ENCODE data around the gene LZTS2.
"Not testable (repeated sequence)": the region's sequence is repeated elsewhere in the genome, so short reads cannot be mapped to it uniquely, and the experiment has no call there.

The LZTS2 gene

GRCh38 chr10:101016814-101017213 is 17.2 kb downstream of the LZTS2 start:
- DNase-seq = no peak

GRCh38 chr10:101018118-101018599 is 18.6 kb downstream of the LZTS2 start:
- DNase-seq = peak; percentile 54 to 62

GRCh38 chr10:101018600-101019439 is 19.2 kb downstream of the LZTS2 start:
- DNase-seq = peak; percentile 68 to 92

DNA sequence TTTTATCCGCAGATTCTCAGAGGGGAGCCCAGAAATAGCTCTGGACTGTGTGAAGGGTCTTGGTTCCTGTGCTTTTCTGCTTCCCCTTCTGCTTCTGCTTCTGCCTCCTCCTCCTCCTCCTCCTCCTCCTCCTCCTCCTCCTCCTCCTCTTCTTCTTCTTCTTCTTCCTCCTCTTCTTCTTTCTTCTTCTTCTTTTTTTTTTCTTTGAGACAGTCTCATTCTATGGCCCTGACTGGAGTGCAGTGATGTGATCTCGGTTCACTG is 19.8 kb downstream of the LZTS2 start:
- no peak for DNase-seq

DNA sequence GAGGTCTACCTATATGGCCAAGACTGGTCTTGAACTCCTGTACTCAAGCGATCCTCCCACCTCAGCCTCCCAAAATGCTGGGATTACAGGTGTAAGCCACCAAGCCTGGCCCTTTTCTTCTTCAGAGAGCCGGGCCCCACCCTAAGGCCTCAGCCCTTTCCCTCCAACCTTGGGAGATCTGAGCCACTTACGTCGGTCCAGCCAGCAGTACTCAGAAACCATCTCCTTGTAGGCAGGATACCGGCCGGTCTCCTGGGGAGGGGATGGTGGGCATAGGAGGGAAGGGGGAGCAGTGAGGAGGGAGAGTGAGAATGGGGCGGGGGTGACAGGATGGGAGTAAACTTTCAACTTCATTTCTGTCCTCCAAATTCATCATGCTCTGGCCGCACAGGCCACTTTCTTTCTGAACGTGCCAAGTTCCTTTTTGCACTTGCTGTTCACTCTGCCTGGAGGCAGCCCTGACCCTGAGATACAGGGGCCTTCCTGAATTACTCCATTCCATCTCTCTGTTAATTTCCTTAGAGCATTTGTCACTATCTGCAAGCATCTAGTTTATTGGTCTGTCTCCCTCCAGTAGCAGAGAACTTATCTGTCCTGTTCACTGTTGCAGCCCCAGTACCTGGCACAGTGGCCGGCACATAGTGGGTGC is 20.9 kb downstream of the LZTS2 start:
- peak in 1 of 2 donors; percentile 68 for DNase-seq

DNA sequence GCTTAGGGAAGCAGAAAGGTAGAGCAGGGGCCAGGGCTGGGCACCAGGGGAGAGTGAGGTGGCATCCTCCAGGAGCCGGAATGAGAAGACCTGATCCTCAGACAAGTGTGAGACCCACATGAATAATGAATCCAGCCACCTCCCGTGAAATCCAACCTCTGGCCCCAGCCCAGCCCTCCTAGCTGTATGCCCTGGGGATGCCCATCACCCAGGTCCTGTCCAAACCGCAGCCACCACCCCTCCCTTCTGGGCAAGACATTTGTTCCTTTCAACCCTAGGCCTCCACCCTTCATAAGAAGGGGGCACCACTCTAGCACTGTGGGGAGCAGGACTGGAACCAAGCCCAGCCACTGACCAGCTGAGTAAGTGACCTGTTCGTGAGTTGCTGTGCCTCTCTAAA is 21.6 kb downstream of the LZTS2 start:
- no peak for DNase-seq

DNA sequence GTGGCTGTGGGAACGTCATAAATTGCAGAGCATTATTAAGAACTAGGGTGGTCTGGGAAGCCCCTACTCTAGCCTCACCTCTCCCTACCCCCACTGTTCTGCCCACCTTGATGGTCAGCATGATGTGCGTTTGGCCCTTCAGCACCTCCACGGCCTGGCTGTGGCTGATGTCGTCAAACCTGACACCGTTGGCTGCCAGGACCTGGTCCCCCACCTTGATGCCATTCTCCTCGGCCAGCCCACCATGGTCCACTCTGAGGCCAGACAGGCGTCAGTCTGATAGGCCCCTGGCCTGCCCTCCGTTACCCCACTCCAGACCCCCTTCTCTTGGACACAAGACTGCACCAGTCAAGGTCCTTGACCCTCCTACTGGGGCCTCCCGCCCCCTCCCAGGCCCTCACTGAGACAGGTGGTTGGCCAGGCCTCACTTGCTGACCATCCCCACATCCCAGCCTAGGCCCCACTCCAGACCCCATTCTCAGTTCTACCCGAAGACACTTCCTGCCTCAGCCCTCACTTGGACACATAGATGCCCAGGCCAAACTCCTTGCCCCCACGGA is 22.2 kb downstream of the LZTS2 start:
- no peak for DNase-seq

- DNase-seq = no peak
These were observed 23.5 kb downstream of the LZTS2 start for GRCh38 chr10:101022967-101023705.

DNA sequence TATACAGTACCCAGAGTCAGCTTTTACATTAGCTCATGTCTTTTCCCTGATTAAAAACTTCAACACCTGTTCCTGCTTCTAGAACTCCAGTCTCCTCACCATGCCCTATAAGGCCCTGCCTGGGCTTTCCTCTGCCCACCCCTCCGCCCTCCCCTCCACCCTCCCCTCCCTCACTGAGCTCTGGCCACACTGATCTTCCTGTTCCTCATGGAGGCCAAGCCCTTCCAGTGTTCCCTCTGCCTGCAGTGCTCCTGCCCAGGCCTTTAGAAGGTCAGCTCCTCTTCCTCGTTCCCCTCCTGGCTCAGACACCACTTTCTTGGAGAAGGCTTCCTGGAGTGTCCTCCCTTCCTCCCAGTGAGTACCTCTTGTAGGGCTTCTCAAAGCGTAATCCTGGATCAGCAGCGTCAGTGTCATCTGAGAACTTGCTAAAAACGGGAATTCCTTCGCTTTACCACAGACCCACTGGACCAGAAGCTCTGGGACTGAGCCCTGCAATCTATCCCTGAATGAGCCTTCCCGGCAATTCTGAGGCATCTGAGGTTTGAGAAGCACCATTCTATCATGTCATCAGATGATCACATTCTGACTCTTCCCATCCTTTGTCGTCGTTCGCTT is 27.6 kb downstream of the LZTS2 start:
- peak; percentile 50 to 75 for DNase-seq

DNA sequence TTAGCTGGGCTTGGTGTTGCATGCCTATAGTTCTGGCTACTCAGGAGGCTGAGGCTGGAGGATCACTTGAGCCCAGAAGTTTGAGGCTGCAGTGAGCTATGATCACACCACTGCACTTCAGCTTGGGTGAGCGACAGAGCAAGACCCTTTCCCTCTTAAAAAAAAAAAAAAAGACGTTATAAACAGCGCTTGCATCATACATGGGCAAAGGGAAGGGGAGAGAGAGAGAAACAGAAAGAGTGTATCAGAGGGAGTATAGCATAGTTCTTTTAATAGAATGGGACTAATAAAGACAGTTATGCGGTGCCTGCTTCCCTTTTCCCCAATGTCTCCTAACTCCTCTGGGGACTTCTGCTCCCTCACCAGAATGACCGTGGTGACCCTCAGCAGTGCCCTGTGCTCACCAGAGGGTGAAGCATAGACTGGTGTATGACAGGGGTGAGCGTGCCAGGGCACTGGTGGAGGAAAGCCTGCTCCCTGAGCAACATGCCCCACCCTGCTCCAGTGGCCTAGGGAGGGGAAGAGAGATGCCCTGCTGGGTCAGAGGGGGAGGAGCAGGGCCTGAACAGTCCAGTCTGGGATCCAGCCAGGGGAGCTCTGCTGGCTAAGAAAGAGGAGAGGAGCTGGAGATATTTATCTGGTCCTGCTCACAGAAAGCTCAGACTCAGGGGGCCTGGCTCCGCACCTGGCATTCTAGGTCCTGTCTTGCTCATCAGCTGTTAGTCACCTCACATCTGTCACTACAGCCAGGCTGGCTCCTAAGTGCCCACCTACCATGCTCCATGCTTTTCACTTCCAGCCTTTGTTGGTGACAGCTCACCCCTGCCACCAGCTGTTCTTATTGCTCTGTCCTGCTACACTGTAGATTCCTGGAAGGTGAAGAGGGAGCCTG is 29.1 kb downstream of the LZTS2 start:
- DNase-seq = peak in 1 of 2 donors; percentile 52

GRCh38 chr10:101029520-101030295 is 30.1 kb downstream of the LZTS2 start:
- DNase-seq = no peak

DNA sequence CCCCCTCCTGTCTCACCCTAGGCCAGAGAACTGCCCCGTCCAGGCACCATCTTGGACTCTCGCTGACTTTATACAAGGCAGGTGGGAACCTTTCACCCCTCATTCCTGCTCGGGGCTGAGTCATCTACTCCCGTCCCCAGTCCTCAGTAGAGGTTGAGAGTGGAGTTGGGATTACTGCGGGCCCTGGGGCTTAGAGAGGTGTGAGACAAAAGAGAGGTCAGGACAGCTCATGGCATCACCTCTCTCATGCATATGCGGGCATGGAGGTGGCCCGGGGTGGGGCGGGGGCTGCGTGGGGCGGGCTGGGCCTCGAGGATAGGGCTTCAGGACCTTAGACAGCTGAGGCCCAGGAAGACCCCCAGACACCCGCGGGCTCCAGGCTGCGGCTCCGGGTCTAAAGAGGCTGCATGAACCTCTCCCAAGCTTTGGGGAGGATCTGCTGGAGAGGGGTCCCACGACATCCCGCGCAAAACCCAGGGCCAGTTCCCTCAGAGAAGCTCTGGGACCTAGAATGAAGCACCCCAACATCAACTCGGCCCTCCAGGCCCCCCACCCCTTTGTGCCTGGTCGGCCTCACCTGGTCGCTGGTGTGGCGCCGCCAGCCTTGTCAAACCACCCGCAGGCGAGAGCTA is 31.0 kb downstream of the LZTS2 start:
- DNase-seq = no peak

- peak; percentile 91 to 97 for DNase-seq
These were observed 31.7 kb downstream of the LZTS2 start, which contains the start of the genes PDZD7 and SFXN3 for GRCh38 chr10:101031128-101031795. Gene PDZD7 (minus strand): TSS chr10:101031129. CDS start chr10:101030219, 910 bp downstream. Gene SFXN3 (plus strand): TSS chr10:101031234. CDS start chr10:101034695, 3,461 bp downstream.

DNA sequence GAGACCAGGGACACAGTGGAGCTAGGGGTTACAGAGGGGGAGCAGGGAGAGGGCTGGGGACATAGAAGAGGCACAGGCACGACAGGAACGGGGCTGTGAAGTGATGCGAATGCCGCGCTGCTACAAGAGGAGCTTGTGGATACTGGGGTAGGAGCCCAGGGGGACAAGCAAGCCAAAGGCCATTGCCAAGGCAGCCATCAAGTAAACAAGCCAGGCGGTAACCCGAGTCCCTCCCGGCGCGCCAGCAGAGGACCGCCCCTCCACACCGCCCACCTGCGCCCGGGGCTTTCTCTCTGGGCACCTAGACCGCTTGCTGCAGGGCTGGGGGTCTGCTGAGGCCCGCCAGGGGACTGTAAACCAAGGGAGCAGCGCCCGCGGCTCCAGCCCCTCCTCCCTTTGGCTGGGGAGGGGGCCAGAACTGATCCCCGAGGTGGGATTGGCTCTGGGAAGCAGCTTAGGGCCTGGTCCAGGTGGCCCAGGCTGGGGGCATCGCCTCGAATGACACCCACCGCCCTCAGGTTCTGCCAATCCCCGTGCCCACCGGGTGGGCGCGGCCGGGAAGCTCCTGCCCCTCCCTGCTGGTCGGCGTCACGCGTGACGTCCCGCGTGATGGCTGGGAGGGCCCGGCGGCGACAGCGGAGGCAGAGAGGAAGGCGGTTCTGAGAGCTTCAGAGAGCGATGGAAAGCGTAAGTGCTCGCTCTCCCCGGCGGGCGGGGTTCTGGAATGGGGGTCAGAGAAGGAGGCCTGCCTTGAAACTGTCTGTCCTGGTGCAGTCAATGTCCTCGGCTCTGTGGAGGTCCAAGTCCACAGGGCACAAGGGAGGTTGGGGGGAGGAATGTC is 32.4 kb downstream of the LZTS2 start:
- peak; percentile 77 to 79 for DNase-seq

DNA sequence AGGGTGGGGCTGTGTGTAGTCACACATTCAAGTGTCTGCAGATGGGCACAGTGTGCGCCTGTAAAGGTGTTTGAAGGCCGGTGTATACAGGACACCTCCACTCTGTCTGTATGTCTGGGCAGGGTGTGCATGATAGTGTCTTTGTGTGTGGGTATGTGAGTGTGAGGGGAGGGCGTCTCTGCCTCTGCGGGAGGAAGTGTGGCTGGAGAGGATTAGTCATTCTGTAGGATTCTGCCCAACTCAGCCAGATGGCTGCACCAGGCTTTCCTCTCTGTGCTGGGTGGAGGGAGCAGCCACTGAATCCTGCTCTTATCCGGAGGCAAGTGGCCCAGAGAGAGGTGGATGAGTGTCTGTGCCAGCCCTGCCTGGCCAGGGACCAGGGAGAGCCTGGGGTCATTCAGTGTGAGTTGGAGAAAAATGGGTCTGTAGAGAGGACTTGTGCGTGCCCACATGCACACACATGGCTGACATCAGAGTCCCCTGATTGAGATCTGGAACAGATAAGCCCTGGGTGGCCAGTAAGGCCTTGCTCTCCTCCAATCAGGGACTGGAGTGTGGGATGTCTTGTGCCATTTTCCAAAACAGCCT is 33.1 kb downstream of the LZTS2 start:
- DNase-seq = peak; percentile 54 to 71

DNA sequence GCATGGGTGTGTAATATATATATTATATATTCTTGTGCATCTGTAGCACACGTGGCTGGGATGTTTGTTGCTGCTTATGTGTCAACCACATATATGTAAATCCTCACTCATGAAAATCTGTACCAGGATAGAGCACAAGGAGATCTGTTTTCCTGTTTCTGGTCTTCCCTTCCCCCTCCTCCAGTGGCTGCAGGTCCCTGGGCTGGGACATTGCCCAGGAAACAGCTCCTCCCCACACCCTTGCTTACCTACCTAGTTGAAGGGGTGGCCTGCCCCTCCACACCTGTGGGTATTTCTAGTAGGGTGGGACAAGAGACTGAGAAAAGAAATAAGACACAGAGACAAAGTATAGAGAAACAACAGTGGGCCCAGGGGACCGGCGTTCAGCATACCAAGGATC is 33.7 kb downstream of the LZTS2 start:
- DNase-seq = no peak

- DNase-seq = not testable (repeated sequence)
These were observed 34.8 kb downstream of the LZTS2 start for GRCh38 chr10:101034404-101034803.

DNA sequence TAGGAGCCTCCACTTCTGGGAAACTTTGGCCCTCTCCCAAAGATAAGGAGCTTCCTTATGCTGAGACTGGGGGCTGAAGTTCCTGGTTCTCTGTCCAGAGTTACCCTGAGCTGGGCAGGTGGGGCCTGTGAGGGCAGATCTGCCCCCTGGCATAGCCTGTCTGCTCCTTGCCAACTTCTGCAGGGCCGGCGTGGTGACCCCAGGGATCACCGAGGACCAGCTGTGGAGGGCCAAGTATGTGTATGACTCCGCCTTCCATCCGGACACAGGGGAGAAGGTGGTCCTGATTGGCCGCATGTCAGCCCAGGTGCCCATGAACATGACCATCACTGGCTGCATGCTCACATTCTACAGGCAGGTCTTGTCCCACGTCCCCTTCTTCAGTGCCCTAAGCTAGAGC is 35.7 kb downstream of the LZTS2 start:
- DNase-seq = no peak
